ENCODE measurements around the gene MARCHF10.

- no peak for TF ChIP-seq CTCF (conservative IDR thresholded peaks at IDR 0.05; ENCODE audit: low read depth, low read length)
- no peak for TF ChIP-seq EZH2 (IDR thresholded peaks at IDR 0.05; ENCODE audit: low read length, unreplicated experiment)
Measured at GRCh38 chr17:62737513-62737912, 70.6 kb downstream of the MARCHF10 start.

Measured in PC-3 (cell line).